NCI-H2196 (cell line): ENCODE data around the gene IKBKG.
"Not testable (repeated sequence)": the region's sequence is repeated elsewhere in the genome, so short reads cannot be mapped to it uniquely, and the experiment has no call there.

Experiments used
- DNase-seq: peaks from one replicate; lab custom pipeline; 2025; ENCODE audit not compliant: unreplicated experiment; lab: John Stamatoyannopoulos, UW

The IKBKG gene

GRCh38 chrX:154547245-154548027 is at the start of gene IKBKG:
IKBKG (plus strand) TSS chrX:154547620; CDS start chrX:154552003, 4,383 bp downstream.
- peak; percentile 78 for DNase-seq

GRCh38 chrX:154501423-154501822 is 46.0 kb upstream of the IKBKG start:
- DNase-seq, result not testable (repeated sequence)

- no peak for DNase-seq
These were observed 45.3 kb upstream of the IKBKG start for GRCh38 chrX:154502098-154502497.

- no peak for DNase-seq
These were observed 44.4 kb upstream of the IKBKG start for GRCh38 chrX:154502989-154503388.

- DNase-seq, result no peak
These were observed 41.7 kb upstream of the IKBKG start for GRCh38 chrX:154505734-154506133.

GRCh38 chrX:154506483-154507332 is 40.7 kb upstream of the IKBKG start:
- no peak for DNase-seq

- no peak for DNase-seq
These were observed 39.6 kb upstream of the IKBKG start for GRCh38 chrX:154507673-154508383.

- no peak for DNase-seq
These were observed 39.1 kb upstream of the IKBKG start for GRCh38 chrX:154508384-154508745.

GRCh38 chrX:154509455-154509854 is 38.0 kb upstream of the IKBKG start:
- no peak for DNase-seq

- DNase-seq, result no peak
These were observed 35.7 kb upstream of the IKBKG start for GRCh38 chrX:154511761-154512160.

GRCh38 chrX:154512879-154513553 is 34.4 kb upstream of the IKBKG start:
- no peak for DNase-seq

- no peak for DNase-seq
These were observed 33.7 kb upstream of the IKBKG start for GRCh38 chrX:154513716-154514115.

- no peak for DNase-seq
These were observed 32.1 kb upstream of the IKBKG start for GRCh38 chrX:154515090-154515965.

GRCh38 chrX:154515966-154516655 is 31.3 kb upstream of the IKBKG start, which contains the start of gene FAM3A:
FAM3A (minus strand) TSS chrX:154516232; CDS start chrX:154515772, 460 bp downstream.
- peak; percentile 84 for DNase-seq

- DNase-seq, result no peak
These were observed 30.7 kb upstream of the IKBKG start for GRCh38 chrX:154516656-154517100.

- DNase-seq, result no peak
These were observed 30.2 kb upstream of the IKBKG start for GRCh38 chrX:154517101-154517781.

- DNase-seq, result no peak
These were observed 28.0 kb upstream of the IKBKG start for GRCh38 chrX:154519389-154519788.

GRCh38 chrX:154525606-154526490 is 21.6 kb upstream of the IKBKG start:
- DNase-seq, result no peak
